Dermis microvascular lymphatic vessel endothelial cell (primary cell): ENCODE results near the gene HSD3B1. TPM values are rescaled to one million over a fixed set of nuclear protein-coding genes. Genes with fewer than 3 reads are reported as not detected.
"Not testable (repeated sequence)": the region's sequence is repeated elsewhere in the genome, so short reads cannot be mapped to it uniquely, and the experiment has no call there.

Experiments
- DNase-seq, 2 donors: peaks; one replicate each; pipeline versions ENCODE4 v3.0.0 to v3.0.0-alpha.2; 2010; ENCODE audit warnings: low read depth in 2 of 2
- total RNA-seq: library from RNA; depleted of rRNA; stranded (reverse); fragments of >200 nt; gene quantifications from 2 replicates; pipeline ENCODE4 v1.2.1, GENCODE V29; 2014

HSD3B1 gene
- total RNA-seq, 1 donor from 2014 or later = not detected

DNA sequence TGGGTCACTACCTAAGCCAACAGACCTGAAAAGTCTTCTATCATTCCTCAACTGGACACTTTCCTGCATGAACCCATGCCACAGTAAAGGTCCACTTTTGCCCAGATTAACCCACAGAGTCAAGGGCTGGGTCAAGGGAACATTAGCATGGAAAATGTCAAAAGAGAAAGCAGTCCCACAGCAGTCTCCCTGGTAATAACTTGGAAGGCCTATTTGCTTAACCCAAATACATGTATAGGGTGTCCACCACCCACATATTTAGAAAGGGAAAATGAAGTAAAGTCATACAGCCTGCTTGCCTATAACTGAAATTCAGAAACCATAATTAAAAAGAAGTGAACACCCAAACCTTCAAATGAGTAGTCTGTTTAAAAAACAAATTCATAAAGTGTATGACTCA, 16.1 kb upstream of the HSD3B1 start:
- no peak for DNase-seq

GRCh38 chr1:119492763-119493162, 14.2 kb upstream of the HSD3B1 start:
- no peak for DNase-seq

GRCh38 chr1:119504831-119505230, 2.2 kb upstream of the HSD3B1 start:
- DNase-seq = no peak

- DNase-seq = no peak
Observed at GRCh38 chr1:119510046-119510445, 3.0 kb downstream of the HSD3B1 start.

DNA sequence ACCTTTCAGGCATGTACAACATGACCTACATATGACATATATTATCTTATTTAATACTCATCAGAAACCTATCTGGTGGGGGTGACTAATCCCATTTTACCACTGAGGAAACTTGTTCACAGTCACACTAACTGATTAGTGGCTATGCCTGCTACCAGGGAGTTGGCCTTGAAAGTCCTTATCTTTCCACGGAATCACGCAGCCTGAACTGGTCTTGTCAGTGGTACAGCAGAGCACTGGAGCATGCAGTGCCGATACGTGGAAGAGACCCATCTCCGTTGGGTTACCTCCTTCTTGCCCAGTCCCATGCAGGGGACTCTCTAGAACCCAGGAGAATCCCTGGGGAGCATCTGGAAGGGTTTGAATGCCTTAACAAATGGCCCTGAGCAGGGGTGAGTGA, 8.2 kb downstream of the HSD3B1 start:
- no peak for DNase-seq

DNA sequence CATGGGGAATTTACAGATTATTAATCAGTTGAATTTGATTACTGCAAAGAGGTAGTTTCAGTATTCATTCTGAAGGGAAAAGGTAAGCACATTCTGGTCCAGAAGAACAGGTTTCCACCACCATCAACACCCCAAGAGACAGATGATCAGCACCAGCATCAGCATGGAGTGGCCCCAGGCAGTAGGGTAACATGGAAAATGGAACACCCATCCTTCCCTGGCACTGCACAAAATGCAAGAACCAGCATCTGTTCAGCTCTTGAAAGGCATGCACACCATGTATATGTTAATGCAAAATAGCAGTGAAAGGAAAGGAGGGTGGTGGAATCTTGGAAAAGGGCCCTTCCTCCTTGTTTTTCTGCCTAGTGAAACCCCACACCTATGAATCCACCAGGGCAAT, 9.2 kb downstream of the HSD3B1 start:
- no peak for DNase-seq

- no peak for DNase-seq
Observed at GRCh38 chr1:119516680-119517079, 9.7 kb downstream of the HSD3B1 start.

GRCh38 chr1:119517667-119518066, 10.7 kb downstream of the HSD3B1 start:
- not testable (repeated sequence) for DNase-seq

DNA sequence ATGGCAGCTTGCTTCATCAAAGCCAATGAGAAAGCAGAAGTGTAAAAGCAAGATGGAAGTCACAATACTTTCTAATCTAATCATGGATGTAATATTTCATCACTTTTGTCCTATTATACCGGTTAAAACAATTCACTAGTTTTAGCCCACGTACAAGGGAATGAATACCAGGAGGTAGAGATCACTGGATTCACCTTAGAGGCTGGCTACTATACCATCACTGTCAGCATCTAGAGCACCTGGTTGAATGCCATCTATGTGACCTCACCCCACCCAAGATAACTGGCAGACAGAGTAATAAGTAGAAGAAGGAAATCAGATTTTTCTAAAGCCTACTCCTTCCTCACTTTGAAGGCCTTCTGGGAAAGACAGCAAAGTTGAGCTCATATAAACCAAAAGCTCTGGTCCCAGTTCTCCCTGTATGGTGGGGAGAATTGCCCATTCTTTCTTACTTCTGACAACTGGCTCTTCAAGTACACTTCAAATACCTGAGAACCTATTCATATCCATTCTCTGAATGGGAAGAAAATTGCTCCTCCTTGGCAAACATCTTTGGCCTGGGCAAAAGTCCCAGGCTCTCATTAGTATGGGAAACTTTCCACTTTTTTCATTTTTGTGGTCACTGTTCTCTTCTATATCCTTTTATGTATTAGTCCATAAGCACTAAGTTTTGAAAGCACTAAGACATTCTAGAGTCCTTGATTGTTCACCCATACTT, 24.8 kb downstream of the HSD3B1 start:
- DNase-seq = no peak

DNA sequence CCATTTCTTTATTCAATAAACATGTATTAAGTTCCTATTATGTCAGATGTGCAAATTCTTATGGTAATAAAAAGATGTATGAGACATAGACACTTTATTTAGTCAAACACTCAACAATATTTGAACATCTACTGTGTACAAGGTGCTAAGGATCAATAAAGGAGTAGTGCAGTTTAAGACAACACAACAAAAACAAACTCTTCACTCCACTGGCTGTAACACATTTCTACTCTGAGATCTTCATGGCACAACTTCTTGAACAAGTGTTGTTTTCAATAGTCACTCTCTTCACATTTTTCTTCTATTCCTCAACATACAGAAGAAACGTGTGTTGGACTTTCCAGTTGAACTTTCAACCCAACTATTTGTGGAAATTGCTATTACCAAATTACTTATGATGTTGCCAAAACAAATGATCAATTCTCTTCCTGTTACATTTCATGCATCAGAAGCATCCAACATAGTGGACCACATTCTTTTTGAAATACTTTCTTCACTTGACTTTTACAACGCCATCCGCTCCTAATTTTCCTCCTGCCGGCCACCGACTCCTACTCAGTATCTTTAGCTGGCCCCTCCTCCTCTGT, 25.4 kb downstream of the HSD3B1 start:
- DNase-seq = no peak

GRCh38 chr1:119535381-119535780, 28.4 kb downstream of the HSD3B1 start:
- no peak for DNase-seq

- DNase-seq = no peak
Observed at GRCh38 chr1:119537966-119538365, 31.0 kb downstream of the HSD3B1 start.

DNA sequence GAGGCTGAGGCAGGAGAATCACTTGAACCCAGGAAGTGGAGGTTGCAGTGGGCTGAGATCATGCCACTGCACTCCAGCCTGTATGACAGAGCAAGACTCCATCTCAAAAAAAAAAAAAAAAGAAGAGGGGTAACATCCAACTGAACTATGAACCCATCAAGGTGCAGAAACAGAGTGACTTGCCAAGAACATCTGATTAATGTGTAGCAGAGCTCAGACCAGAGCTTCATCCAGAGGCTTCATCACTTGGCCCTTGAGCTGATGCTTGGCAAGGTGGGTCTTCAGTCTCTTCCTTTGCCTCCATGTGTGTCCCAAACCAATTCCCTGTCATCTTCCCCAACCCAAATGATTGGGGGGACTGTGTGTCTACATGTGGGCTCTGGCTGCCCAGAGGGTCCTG, 32.6 kb downstream of the HSD3B1 start:
- no peak for DNase-seq

- DNase-seq = no peak
Observed at GRCh38 chr1:119541389-119541788, 34.4 kb downstream of the HSD3B1 start.

GRCh38 chr1:119542492-119542946, 35.5 kb downstream of the HSD3B1 start:
- DNase-seq = no peak

DNA sequence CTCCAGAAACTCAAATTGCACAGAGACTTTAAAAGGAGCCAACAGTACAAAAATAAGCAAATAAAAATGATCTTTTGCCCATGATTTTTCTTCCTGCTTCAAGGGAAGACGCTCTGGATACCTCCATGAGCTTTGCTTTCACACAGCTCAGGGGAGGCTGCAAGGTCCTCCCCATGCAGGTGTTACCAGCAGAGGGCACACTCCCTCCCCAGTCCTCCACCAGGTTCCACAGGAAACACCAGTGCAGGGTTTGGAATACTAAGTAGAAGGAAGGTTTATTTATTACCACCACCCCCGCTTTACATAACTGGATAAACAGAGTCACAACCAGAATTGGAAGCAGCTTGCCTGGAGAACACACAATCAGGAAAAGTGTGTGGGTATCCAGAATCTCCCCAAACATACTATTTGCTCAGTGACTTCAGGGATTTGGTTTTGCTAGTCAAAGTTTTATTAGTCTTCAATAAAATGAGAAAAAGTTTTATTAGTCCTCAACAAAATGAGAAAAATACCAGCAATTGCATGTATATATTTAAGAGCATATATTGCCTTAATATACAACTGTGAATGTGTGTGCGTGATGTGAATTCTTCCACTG, 37.3 kb downstream of the HSD3B1 start:
- peak in 1 of 2 donors; percentile 6 for DNase-seq

GRCh38 chr1:119546641-119547040, 39.6 kb downstream of the HSD3B1 start:
- DNase-seq = no peak

DNA sequence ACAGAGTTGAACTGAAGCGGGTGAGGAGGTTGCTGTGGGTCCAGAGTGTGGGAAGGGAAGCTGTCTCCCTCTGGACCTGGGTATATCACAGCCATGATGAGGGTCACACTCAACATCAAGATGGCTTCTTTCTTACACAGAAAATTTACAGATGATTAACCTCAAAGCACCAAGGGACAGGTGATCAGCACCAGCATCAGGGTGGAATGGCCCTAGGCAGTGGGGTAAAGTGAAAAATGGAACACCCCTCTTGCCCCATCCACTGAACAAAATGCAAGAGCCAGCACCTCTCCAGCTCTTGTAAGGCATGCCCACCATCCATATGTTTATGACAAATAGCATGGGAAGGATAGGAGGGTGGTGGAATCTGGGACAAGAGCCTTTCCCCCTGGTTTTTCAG, 40.3 kb downstream of the HSD3B1 start:
- DNase-seq = no peak

DNA sequence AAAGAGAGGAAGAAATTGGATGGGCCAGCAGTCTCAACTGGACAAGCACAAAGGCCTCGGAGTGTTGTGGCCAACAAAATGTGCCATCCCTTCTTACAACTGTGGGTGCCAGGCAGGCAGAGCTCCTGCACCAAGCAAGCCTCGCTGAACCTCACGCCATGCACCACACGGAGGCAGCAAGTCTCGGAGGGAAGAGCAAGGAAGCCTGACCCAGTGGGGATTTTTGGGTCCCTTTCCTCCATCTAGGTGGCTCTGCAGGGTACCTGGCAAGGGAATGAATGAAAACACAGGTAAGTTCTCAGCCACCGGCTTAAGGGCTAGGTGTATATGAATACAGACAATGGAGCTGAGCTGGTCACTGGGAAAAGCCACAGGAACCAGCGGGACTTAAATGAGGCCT, 40.8 kb downstream of the HSD3B1 start:
- DNase-seq = no peak

- peak; percentile 36 to 76 for DNase-seq
Observed at GRCh38 chr1:119549719-119550132, 42.7 kb downstream of the HSD3B1 start.

DNA sequence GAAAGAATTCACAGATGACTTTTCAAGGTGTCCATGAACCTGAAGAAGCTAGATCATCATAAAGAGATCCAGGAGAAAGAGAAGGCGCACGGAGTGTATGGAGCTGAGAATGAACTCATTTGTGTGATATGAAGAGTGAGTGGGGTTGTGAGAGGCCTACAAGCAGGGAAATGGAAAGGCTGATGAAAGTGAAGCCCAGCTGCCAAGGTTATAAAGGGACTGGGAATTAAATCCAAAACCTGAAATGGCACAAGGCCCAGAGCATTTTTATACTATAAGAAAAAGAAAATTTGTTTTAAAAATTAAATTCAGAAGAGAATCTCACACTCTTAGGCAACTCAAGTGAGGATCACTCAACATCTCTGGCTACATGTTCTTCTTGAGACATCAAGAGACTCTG, 43.4 kb downstream of the HSD3B1 start:
- no peak for DNase-seq

GRCh38 chr1:119551218-119551617, 44.2 kb downstream of the HSD3B1 start:
- DNase-seq = no peak

- not testable (repeated sequence) for DNase-seq
Observed at GRCh38 chr1:119552656-119553055, 45.6 kb downstream of the HSD3B1 start.
